Breast epithelium (tissue), 3 donors: ENCODE results near the gene PICALM.

Experiments used
- CTCF ChIP-seq, 3 donors: fragments of 450-650 bp; IDR thresholded peaks; one replicate each; pipeline ENCODE4 v1.5.1; 2016 to 2017; ENCODE audit warnings: antibody characterized with exemption in 3 of 3, mild to moderate bottlenecking in 3 of 3, moderate library complexity in 3 of 3
- POLR2A ChIP-seq: fragments of 450-650 bp; IDR thresholded peaks from one replicate; pipeline ENCODE4 v1.6.1; 2016; ENCODE audit warnings: antibody characterized with exemption, mild to moderate bottlenecking, moderate library complexity

- TF ChIP-seq POLR2A, result no peak
- TF ChIP-seq CTCF (IDR thresholded peaks at IDR 0.05), result no peak
Observed at GRCh38 chr11:85953491-85954143, 115.3 kb downstream of the PICALM start.
